GM23338 (cell line): ENCODE data around the gene PDE4B. TPM values are rescaled to one million over a fixed set of nuclear protein-coding genes. Genes with fewer than 3 reads are reported as not detected.

Experiments
- ATAC-seq: fragments of 200-7000 bp; cut with Tn5 transposase; 3 replicates; pipeline ENCODE4 v1.9.1; 2020
- DNase-seq: peaks from one replicate; pipeline ENCODE4 v3.0.0-alpha.2; 2015; ENCODE audit warnings: low spot score
- H2AFZ ChIP-seq: fragments of 200-600 bp; sonication (generic); 2 replicates; pipeline ENCODE4 v1.8.0; 2016; ENCODE audit warnings: antibody characterized with exemption, mild to moderate bottlenecking, moderate library complexity
- H3F3A ChIP-seq: fragments of 200-600 bp; sonication (generic); replicated peaks from 2 replicates; pipeline ENCODE4 v1.8.0; 2017; ENCODE audit warnings: antibody characterized with exemption, mixed run types, low read depth
- H3K27ac ChIP-seq: fragments of 200-600 bp; sonication (generic); 2 replicates; pipeline ENCODE4 v1.6.1; 2016; ENCODE audit warnings: low read depth
- H3K27me3 ChIP-seq: fragments of 200-600 bp; sonication (generic); 2 replicates; pipeline ENCODE4 v1.8.0; 2016; ENCODE audit warnings: mild to moderate bottlenecking, mixed run types, moderate library complexity; ENCODE audit not compliant: insufficient read depth
- H3K36me3 ChIP-seq: fragments of 200-600 bp; sonication (generic); 2 replicates; pipeline ENCODE4 v1.8.0; 2016; ENCODE audit warnings: mild to moderate bottlenecking; ENCODE audit not compliant: insufficient read depth
- H3K4me1 ChIP-seq: fragments of 200-600 bp; sonication (generic); 2 replicates; pipeline ENCODE4 v1.8.0; 2016; ENCODE audit warnings: mild to moderate bottlenecking, moderate library complexity; ENCODE audit not compliant: insufficient read depth
- H3K4me2 ChIP-seq: fragments of 200-600 bp; sonication (generic); 2 replicates; pipeline ENCODE4 v1.7.1; 2017; ENCODE audit warnings: mixed run types
- H3K4me3 ChIP-seq: fragments of 200-600 bp; sonication (generic); 2 replicates; pipeline ENCODE4 v1.6.1; 2016; ENCODE audit warnings: mixed run types
- H3K79me2 ChIP-seq: fragments of 200-600 bp; sonication (generic); replicated peaks from 2 replicates; pipeline ENCODE4 v1.8.0; 2017; ENCODE audit warnings: mild to moderate bottlenecking; ENCODE audit not compliant: insufficient read depth
- H3K9me2 ChIP-seq: fragments of 200-600 bp; sonication (generic); 2 replicates; pipeline ENCODE4 v1.8.0; 2017; ENCODE audit not compliant: insufficient read depth
- H4K20me1 ChIP-seq: fragments of 200-600 bp; sonication (generic); replicated peaks from 2 replicates; pipeline ENCODE4 v1.8.0; 2017; ENCODE audit warnings: mild to moderate bottlenecking; ENCODE audit not compliant: insufficient read depth
- H3K27ac Mint-ChIP-seq: 2 replicates; pipeline ENCODE4 v1.8.0; 2020; ENCODE audit warnings: inconsistent platforms, mild to moderate bottlenecking, moderate library complexity, mixed read lengths
- H3K27me3 Mint-ChIP-seq: 3 replicates; pipeline ENCODE4 v1.8.0; 2022; ENCODE audit warnings: low read depth, mild to moderate bottlenecking, moderate library complexity, mixed read lengths, inconsistent platforms; ENCODE audit not compliant: insufficient read depth, poor library complexity
- H3K36me3 Mint-ChIP-seq: 3 replicates; pipeline ENCODE4 v1.8.0; 2021; ENCODE audit warnings: low read depth, mild to moderate bottlenecking, inconsistent platforms, moderate library complexity, mixed read lengths
- H3K4me1 Mint-ChIP-seq: 3 replicates; pipeline ENCODE4 v1.8.0; 2020; ENCODE audit warnings: mild to moderate bottlenecking, inconsistent platforms, mixed read lengths
- H3K4me3 Mint-ChIP-seq: 3 replicates; pipeline ENCODE4 v1.8.0; 2021; ENCODE audit warnings: moderate library complexity, mild to moderate bottlenecking, inconsistent platforms, mixed read lengths
- H3K9me3 Mint-ChIP-seq: 3 replicates; pipeline ENCODE4 v1.8.0; 2020; ENCODE audit warnings: moderate library complexity, mild to moderate bottlenecking, inconsistent platforms, mixed read lengths
- CREB1 ChIP-seq: fragments of 250-450 bp; sonication (Bioruptor Pico); IDR thresholded peaks from 2 replicates; pipeline ENCODE4 v1.5.0; 2020; ENCODE audit warnings: low read depth, mild to moderate bottlenecking, moderate library complexity
- EZH2 ChIP-seq: fragments of 200-600 bp; sonication (generic); IDR thresholded peaks from one replicate; pipeline ENCODE4 v1.8.0; 2017; ENCODE audit warnings: antibody characterized with exemption, mild to moderate bottlenecking, low read depth; ENCODE audit not compliant: unreplicated experiment
- EZH2phosphoT487 ChIP-seq: fragments of 200-600 bp; sonication (generic); IDR thresholded peaks from one replicate; pipeline ENCODE4 v1.8.1; 2018; ENCODE audit warnings: antibody characterized with exemption; ENCODE audit not compliant: unreplicated experiment
- JUNB ChIP-seq: IDR thresholded peaks from one replicate; pipeline ENCODE4 v1.6.1; 2016; ENCODE audit warnings: antibody characterized with exemption; ENCODE audit not compliant: unreplicated experiment
- NANOG ChIP-seq: IDR thresholded peaks from 2 replicates; pipeline ENCODE4 v1.6.1; 2016; ENCODE audit warnings: antibody characterized with exemption, borderline replicate concordance
- POLR2AphosphoS5 ChIP-seq: IDR thresholded peaks from 2 replicates; pipeline ENCODE4 v1.6.1; 2016; ENCODE audit warnings: antibody characterized with exemption, low read depth
- REST ChIP-seq: IDR thresholded peaks from one replicate; pipeline ENCODE4 v1.6.1; 2018; ENCODE audit warnings: antibody characterized with exemption; ENCODE audit not compliant: unreplicated experiment
- STAT1 ChIP-seq: IDR thresholded peaks from one replicate; pipeline ENCODE4 v1.6.1; 2016; ENCODE audit warnings: antibody characterized with exemption; ENCODE audit not compliant: unreplicated experiment
- ZNF114 ChIP-seq: fragments of 250-450 bp; sonication (Bioruptor Pico); IDR thresholded peaks from 2 replicates; pipeline ENCODE4 v1.5.0; 2020; ENCODE audit warnings: mild to moderate bottlenecking, moderate library complexity
- ZNF331 ChIP-seq: fragments of 250-450 bp; sonication (Bioruptor Pico); IDR thresholded peaks from 2 replicates; pipeline ENCODE4 v1.5.0; 2020; ENCODE audit warnings: low read depth, mild to moderate bottlenecking, moderate library complexity
- ZNF462 ChIP-seq: fragments of 250-450 bp; sonication (Bioruptor Pico); IDR thresholded peaks from 2 replicates; pipeline ENCODE4 v1.5.0; 2020; ENCODE audit warnings: mild to moderate bottlenecking, moderate library complexity
- polyA plus RNA-seq: library from polyadenylated mRNA; unstranded; fragments of >200 nt; fragmentation: Nextera tagmentation; extraction: Ambion mirVana; gene quantifications from 2 replicates; pipeline ENCODE4 v1.2.1, GENCODE V29; 2016
- total RNA-seq: library from RNA; depleted of rRNA; stranded (reverse); fragments of >200 nt; shearing (Covaris generic); gene quantifications from 2 replicates; pipeline ENCODE4 v1.2.3, GENCODE V29; 2014
- TF ChIP-seq, protein P1 (sequence below): IDR thresholded peaks from 2 replicates; pipeline ENCODE4 v1.6.1; 2016; ENCODE audit warnings: antibody characterized with exemption
- TF ChIP-seq, protein P2 (sequence below), 2 experiments: fragments of 200-600 bp in 1 of 2; sonication (generic) in 1 of 2; conservative IDR thresholded peaks; 2 replicates each; pipeline versions ENCODE4 v1.5.1 to v1.6.1; 2016 to 2017; ENCODE audit warnings: antibody characterized with exemption in 2 of 2, low read depth in 2 of 2, mild to moderate bottlenecking in 2 of 2, moderate library complexity in 1 of 2

PDE4B gene
- total and polyA plus RNA-seq, 2 experiments from 2014 or later, result 14.0 to 25.6 TPM

DNA sequence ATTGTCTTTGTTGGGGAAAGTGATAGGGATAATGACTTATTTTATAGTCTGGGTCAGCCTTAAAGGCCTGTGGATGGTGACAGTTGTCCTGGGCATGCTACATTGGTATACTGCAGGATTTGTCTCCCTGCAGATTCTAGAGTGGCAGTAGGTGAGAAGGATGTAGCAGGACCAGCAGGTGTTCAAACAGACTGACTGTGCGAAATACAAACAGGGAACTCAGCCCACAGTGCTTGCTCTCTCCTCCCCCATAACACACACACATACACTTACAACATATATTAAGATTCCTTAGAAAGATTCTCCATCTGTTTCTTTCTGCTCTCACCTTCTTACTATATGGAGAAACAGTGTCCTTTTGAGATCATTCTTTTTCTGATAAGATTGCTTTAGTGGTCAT lies 6.9 kb downstream of the PDE4B start:
- H3K9me2 ChIP-seq, result no peaks in the 10 kb centered on the region
- no peaks in the 10 kb centered on the region for H3K4me1 ChIP-seq
- no peaks in the 10 kb centered on the region for H3K36me3 Mint-ChIP-seq
- H3K9me3 Mint-ChIP-seq, result no peaks in the 10 kb centered on the region
- ATAC-seq (no peak), DNase-seq (no peak)
- H3K4me1 Mint-ChIP-seq, result no peaks in the 10 kb centered on the region
- H4K20me1 ChIP-seq, result no peaks in the 10 kb centered on the region
- no peak overlapping the region for H3K27ac Mint-ChIP-seq
- H3K27me3 ChIP-seq, result peaks cover 19% of the 10 kb centered on the region
- TF ChIP-seq ZNF462 (CRISPR knock-in tag) (no peak), ZNF331 (CRISPR knock-in tag) (no peak), CREB1 (CRISPR knock-in tag) (no peak), POLR2AphosphoS5 (no peak), STAT1 (no peak), EZH2phosphoT487 (no peak), REST (no peak), NANOG (no peak), JUNB (no peak), ZNF114 (CRISPR knock-in tag) (no peak), EZH2 (no peak)
- TF ChIP-seq, protein P1, sequence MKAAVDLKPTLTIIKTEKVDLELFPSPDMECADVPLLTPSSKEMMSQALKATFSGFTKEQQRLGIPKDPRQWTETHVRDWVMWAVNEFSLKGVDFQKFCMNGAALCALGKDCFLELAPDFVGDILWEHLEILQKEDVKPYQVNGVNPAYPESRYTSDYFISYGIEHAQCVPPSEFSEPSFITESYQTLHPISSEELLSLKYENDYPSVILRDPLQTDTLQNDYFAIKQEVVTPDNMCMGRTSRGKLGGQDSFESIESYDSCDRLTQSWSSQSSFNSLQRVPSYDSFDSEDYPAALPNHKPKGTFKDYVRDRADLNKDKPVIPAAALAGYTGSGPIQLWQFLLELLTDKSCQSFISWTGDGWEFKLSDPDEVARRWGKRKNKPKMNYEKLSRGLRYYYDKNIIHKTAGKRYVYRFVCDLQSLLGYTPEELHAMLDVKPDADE, result no peak
- TF ChIP-seq, protein P2, sequence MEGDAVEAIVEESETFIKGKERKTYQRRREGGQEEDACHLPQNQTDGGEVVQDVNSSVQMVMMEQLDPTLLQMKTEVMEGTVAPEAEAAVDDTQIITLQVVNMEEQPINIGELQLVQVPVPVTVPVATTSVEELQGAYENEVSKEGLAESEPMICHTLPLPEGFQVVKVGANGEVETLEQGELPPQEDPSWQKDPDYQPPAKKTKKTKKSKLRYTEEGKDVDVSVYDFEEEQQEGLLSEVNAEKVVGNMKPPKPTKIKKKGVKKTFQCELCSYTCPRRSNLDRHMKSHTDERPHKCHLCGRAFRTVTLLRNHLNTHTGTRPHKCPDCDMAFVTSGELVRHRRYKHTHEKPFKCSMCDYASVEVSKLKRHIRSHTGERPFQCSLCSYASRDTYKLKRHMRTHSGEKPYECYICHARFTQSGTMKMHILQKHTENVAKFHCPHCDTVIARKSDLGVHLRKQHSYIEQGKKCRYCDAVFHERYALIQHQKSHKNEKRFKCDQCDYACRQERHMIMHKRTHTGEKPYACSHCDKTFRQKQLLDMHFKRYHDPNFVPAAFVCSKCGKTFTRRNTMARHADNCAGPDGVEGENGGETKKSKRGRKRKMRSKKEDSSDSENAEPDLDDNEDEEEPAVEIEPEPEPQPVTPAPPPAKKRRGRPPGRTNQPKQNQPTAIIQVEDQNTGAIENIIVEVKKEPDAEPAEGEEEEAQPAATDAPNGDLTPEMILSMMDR (conservative IDR thresholded peaks at IDR 0.05; ENCODE audit: low read depth in 2 of 2), result no peak
- H3K79me2 ChIP-seq, result no peaks in the 10 kb centered on the region
- H3K27me3 Mint-ChIP-seq, result peaks cover 5% of the 10 kb centered on the region
- H3K36me3 ChIP-seq, result no peaks in the 10 kb centered on the region
- H3K4me2 ChIP-seq, result no peak overlapping the region
- H2AFZ ChIP-seq, result no peak overlapping the region
- no peak overlapping the region for H3K4me3 Mint-ChIP-seq
- H3K27ac ChIP-seq, result no peak overlapping the region
- no peaks in the 10 kb centered on the region for H3F3A ChIP-seq
- no peak overlapping the region for H3K4me3 ChIP-seq
